ENCODE results near the gene OR52E2.

- no peak for TF ChIP-seq POLR2AphosphoS5 (IDR thresholded peaks at IDR 0.05)
- TF ChIP-seq POLR2A (IDR thresholded peaks at IDR 0.05) = no peak
Observed at GRCh38 chr11:5092821-5093585, 33.6 kb upstream of the OR52E2 start.
